ENCODE results near the gene RBBP8. TPM values are rescaled to one million over a fixed set of nuclear protein-coding genes. Genes with fewer than 3 reads are reported as not detected.

Gene RBBP8
- total RNA-seq, 1 donor from 2014 or later = 64.8 TPM

DNA sequence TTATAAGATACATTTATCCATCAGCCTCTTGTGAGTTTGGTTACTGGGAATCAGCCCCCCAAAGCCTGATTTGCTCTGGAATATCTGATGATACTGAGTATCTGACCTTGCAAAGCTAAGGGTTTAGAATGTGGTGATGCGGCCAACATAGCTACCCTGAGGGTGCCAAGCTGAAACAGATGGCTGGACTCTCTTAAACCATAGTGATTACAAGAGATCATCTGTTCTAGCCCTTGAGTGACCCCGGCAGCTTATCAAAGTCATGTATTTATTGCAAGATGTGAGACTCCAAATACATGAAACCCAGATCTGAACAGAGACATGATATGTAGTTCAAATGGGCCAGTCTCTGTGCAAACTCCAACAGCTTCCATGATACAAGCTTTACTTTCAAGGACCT, 124.0 kb downstream of the RBBP8 start:
- no peaks in the 10 kb centered on the region for H3K27me3 ChIP-seq
- no peaks in the 10 kb centered on the region for H4K20me1 ChIP-seq (ENCODE audit: low read depth)
- H3K4me1 ChIP-seq = peaks cover 11% of the 10 kb centered on the region
- Mint-ChIP-seq H3K27me3 (ENCODE audit: insufficient read depth, low read depth) (peaks cover 10% of the 10 kb centered on the region), H3K4me1 (peaks cover 40% of the 10 kb centered on the region), H3K36me3 (no peaks in the 10 kb centered on the region), H3K27ac (no peak overlapping the region), H3K9me3 (peaks cover 6% of the 10 kb centered on the region), H3K4me3 (no peak overlapping the region)
- H3K9ac ChIP-seq = no peak overlapping the region
- H2AFZ ChIP-seq (replicated peaks) = no peak overlapping the region
- H3F3A ChIP-seq (ENCODE audit: low read depth) = no peaks in the 10 kb centered on the region
- TF ChIP-seq EZH2 (IDR thresholded peaks at IDR 0.05) = no peak
- TF ChIP-seq EZH2phosphoT487 (IDR thresholded peaks at IDR 0.05) = no peak
- TF ChIP-seq CTCF (IDR thresholded peaks at IDR 0.05) = no peak
- H3K9me3 ChIP-seq (ENCODE audit: low read depth) = no peaks in the 10 kb centered on the region
- H3K27ac ChIP-seq = no peak overlapping the region
- no peak overlapping the region for H3K4me2 ChIP-seq
- no peaks in the 10 kb centered on the region for H3K36me3 ChIP-seq
- no peak overlapping the region for H3K4me3 ChIP-seq
- no peaks in the 10 kb centered on the region for H3K79me2 ChIP-seq (ENCODE audit: low read depth)
- no peak for DNase-seq (ENCODE audit: low spot score)

GRCh38 chr18:23058746-23059415, 125.8 kb downstream of the RBBP8 start:
- no peak overlapping the region for H3K27ac Mint-ChIP-seq
- H4K20me1 ChIP-seq (ENCODE audit: low read depth) = no peaks in the 10 kb centered on the region
- no peaks in the 10 kb centered on the region for H3F3A ChIP-seq (ENCODE audit: low read depth)
- H3K9me3 Mint-ChIP-seq = peaks cover 13% of the 10 kb centered on the region
- H3K27me3 ChIP-seq = no peaks in the 10 kb centered on the region
- no peak overlapping the region for H3K4me2 ChIP-seq
- H3K4me1 ChIP-seq = peaks cover 8% of the 10 kb centered on the region
- H3K36me3 Mint-ChIP-seq = peaks cover 1% of the 10 kb centered on the region
- no peaks in the 10 kb centered on the region for H3K79me2 ChIP-seq (ENCODE audit: low read depth)
- no peak overlapping the region for H3K4me3 Mint-ChIP-seq
- no peaks in the 10 kb centered on the region for H3K9me3 ChIP-seq (ENCODE audit: low read depth)
- H3K36me3 ChIP-seq = no peaks in the 10 kb centered on the region
- TF ChIP-seq EZH2 (IDR thresholded peaks at IDR 0.05) (no peak), EZH2phosphoT487 (IDR thresholded peaks at IDR 0.05) (no peak), CTCF (IDR thresholded peaks at IDR 0.05) (no peak)
- H2AFZ ChIP-seq (replicated peaks) = no peak overlapping the region
- no peak overlapping the region for H3K9ac ChIP-seq
- DNase-seq (ENCODE audit: low spot score) = peak; percentile 25
- no peak overlapping the region for H3K27ac ChIP-seq
- peaks cover 10% of the 10 kb centered on the region for H3K27me3 Mint-ChIP-seq (ENCODE audit: insufficient read depth, low read depth)
- H3K4me3 ChIP-seq = no peak overlapping the region
- peaks cover 32% of the 10 kb centered on the region for H3K4me1 Mint-ChIP-seq

DNA sequence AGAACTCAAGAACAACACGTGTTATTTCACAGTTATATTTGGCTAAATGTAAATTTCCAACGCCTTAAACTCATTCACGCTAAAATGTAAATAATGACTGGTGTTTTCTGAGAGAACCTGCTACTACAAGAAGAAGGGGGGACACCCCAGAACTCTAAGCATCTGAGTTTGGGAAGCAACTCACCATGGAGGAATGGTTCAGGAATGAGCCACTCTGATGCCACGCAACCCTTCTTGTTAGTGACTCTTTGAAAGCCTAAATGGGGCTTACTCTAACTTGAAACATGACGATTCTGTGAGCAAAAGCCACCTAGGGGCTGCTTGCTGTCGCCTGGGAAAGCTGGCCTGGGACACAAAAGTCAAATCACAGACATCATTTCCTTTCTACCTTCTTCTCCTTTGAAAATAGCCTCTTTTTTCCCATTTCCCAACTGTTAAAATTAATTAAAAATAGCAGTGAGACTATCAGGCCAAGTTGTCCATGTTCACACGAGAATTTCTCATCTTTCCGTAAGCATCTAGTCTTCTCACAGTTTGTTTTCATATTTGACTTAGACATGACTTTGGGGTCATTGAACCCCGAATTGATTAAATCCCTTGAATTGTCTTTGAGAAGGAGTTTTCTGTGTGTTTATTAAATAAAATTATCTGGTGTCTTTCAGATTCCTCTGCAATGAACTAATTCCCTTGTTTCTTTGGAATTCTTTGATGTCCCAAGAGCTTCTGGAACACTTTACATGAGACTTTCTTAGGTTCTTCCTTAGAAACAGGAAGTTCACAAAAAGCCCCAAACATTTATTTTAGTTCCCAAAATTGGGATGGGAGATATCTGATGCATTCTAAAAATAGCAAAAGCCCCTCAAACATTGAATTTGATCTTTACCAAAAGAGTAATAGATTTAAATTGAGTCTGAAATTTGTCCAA, 126.7 kb downstream of the RBBP8 start:
- Mint-ChIP-seq H3K27me3 (ENCODE audit: insufficient read depth, low read depth) (peaks cover 10% of the 10 kb centered on the region), H3K36me3 (peaks cover 1% of the 10 kb centered on the region), H3K9me3 (peaks cover 15% of the 10 kb centered on the region), H3K4me1 (peaks cover 26% of the 10 kb centered on the region), H3K4me3 (no peak overlapping the region), H3K27ac (no peak overlapping the region)
- H3K27me3 ChIP-seq = no peaks in the 10 kb centered on the region
- H3K4me2 ChIP-seq = no peak overlapping the region
- H3F3A ChIP-seq (ENCODE audit: low read depth) = no peaks in the 10 kb centered on the region
- no peaks in the 10 kb centered on the region for H3K9me3 ChIP-seq (ENCODE audit: low read depth)
- DNase-seq (ENCODE audit: low spot score) = no peak
- no peak overlapping the region for H3K27ac ChIP-seq
- no peaks in the 10 kb centered on the region for H4K20me1 ChIP-seq (ENCODE audit: low read depth)
- H3K9ac ChIP-seq = no peak overlapping the region
- H2AFZ ChIP-seq (replicated peaks) = no peak overlapping the region
- H3K36me3 ChIP-seq = no peaks in the 10 kb centered on the region
- no peaks in the 10 kb centered on the region for H3K79me2 ChIP-seq (ENCODE audit: low read depth)
- no peak for TF ChIP-seq EZH2 (IDR thresholded peaks at IDR 0.05)
- TF ChIP-seq EZH2phosphoT487 (IDR thresholded peaks at IDR 0.05) = no peak
- no peak for TF ChIP-seq CTCF (IDR thresholded peaks at IDR 0.05)
- no peak overlapping the region for H3K4me3 ChIP-seq
- peaks cover 4% of the 10 kb centered on the region for H3K4me1 ChIP-seq
